GM19025 (cell line): ENCODE results near the gene RFXAP.

Experiments used
- ATAC-seq: cut with Tn5 transposase; IDR thresholded peaks from one replicate; pipeline ENCODE4 v1.9.1; 2021; ENCODE audit warnings: mild to moderate bottlenecking, low read depth, moderate library complexity; ENCODE audit not compliant: unreplicated experiment

The RFXAP gene

GRCh38 chr13:36862722-36863121 lies 43.7 kb downstream of the RFXAP start:
- ATAC-seq = no peak

GRCh38 chr13:36865265-36865664 lies 46.2 kb downstream of the RFXAP start:
- ATAC-seq = no peak

- no peak for ATAC-seq
Measured at GRCh38 chr13:36866232-36866631, 47.2 kb downstream of the RFXAP start.

- no peak for ATAC-seq
Measured at GRCh38 chr13:36870050-36870692, 51.1 kb downstream of the RFXAP start.

GRCh38 chr13:36872621-36873020 lies 53.6 kb downstream of the RFXAP start:
- no peak for ATAC-seq

- ATAC-seq = no peak
Measured at GRCh38 chr13:36875431-36875830, 56.4 kb downstream of the RFXAP start.

GRCh38 chr13:36875961-36876360 lies 56.9 kb downstream of the RFXAP start:
- no peak for ATAC-seq
